COR-L47 (cell line): ENCODE measurements around the gene PHKB.
"Not testable (repeated sequence)": the region's sequence is repeated elsewhere in the genome, so short reads cannot be mapped to it uniquely, and the experiment has no call there.

Experiments used
- DNase-seq: peaks from one replicate; lab custom pipeline; 2025; lab: John Stamatoyannopoulos, UW

The PHKB gene

DNA sequence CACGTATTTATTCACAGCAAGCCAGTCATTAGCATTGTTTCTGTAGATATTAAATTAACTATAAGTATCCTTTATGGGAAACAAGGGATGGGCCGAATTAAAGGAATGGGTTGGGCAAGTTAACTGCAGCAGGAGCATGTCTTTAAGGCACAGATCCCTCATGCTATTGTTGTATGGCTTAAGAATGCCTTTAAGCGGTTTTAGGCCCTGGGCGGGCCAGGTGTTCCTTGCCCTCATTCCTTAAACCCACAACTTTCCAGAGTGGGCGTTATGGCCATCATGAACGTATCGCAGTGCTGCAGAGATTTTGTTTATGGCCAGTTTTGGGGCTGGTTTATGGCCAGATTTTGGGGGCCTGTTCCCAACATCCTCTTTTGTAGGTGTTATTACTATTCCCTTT is 9.1 kb downstream of the PHKB start:
- DNase-seq = no peak

DNA sequence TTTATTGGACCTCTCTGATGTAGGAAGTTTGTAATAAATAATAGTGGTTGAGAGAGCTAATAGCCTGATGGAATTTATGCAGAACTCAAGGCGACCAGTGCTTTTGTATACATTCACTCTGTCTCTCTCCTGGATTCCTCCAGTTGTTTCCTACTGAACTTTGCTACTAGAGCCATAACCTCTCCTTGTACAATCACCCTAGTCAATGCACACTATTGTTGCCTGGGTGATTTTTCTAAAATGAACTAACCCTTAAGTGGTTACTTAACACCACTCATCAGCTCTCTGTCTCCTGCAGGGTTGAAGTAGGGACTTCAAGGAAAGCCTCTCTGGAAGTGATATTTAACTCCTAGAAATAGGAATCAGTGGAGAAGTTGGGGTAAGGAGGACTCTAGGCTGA is 9.7 kb downstream of the PHKB start:
- no peak for DNase-seq

DNA sequence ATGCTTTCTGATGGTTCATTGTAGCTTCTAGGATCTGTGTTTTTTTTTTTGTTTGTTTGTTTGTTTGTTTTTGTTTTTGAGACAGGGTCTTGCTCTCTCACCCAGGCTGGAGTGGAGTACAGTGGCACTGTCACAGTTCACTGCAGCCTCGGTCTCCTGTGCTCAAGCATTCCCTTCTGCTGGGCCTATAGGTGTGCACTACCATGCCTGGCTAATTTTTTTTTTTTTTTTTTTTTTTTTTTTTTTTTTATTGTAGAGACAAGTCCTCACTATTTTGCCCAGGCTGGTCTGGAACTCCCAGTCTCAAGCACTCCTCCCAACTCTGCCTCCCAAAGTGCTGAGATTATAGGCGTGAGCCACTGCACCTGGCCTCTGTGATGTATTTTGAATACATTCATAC is 11.9 kb downstream of the PHKB start:
- DNase-seq = not testable (repeated sequence)

DNA sequence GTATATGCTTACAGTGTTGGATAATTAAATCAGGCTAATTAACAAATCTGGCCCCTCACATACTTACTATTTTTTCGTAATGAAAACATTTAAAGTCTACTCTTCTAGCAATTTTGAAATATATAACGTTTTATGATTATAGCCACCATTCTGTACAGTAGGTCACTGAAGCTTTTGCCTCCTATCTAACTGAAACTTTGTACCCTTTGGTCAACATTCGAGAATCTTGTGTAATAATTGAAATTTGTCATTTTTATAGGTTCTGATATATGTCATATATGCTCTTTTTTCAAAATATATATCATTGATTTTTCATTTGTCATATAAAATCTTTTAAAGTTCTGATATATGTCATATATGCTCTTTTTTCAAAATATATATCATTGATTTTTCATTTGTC is 12.7 kb downstream of the PHKB start:
- DNase-seq = no peak

DNA sequence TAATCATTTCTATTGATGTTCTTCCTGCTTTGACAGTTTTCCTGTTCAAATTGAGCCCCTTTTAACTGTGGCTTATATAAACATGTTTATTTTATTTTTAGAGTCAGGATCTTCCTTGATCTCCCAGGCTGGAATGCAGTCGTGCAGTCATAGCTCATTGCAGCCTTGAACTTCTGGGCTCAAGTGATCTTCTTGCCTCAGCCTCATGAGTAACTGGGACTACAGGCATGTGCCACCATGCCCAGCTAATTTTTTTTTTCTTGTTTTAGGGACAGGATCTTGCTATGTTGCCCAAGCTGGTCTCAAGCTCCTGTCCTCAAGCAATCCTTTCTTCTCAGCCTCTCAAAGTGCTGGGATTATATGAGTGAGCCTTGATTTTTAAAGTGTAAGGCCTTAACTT is 14.7 kb downstream of the PHKB start:
- no peak for DNase-seq

DNA sequence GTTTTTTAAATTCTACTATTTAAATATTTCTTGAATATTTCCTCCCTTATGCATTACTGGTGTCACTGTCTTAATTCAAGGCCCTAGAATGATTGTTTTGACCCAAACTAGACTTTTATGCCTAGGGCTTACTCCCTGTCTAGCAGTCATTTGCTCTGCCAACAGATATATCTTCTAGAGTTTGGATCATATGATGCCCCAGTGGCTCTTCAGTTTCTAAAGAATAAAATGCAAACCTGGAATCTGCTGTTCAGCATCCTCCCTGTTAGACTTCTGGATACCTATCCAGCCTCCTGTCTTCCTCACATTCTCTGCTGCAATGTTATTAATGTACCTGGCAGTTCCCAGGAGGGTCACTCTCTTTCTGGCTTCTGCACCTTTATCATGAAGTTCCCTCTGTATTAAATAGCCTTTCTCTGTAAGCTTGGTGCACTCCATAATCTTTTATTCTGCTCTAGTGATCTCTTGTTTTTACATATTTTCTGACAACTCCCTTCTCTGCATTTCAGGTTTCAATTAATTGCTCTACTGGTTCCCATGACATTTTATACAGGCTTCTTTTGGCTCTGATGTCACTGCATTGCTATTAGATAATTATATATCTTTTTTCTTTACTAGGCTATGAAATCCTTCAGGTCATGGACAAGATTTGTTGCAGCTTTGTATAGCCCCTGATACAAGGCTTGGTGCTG is 15.7 kb downstream of the PHKB start:
- DNase-seq = no peak

DNA sequence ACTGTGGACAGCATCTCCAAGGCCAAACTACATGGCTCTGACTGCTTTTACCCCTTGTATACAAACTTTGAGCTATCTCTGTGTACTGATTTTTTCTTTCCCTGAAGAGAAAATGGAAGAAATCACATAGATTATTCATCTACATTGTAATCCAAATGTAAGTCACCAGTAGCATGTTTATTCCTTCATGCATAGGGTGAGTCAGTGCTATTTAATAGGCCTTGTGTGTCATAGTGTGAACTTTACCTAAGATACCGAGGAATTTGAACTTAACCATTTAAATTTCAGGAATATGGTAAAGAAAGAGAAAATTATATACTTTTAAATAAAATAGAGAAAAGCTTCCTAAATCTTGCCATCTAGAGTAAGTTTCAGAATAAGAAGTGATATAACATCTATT is 16.5 kb downstream of the PHKB start:
- DNase-seq = no peak

DNA sequence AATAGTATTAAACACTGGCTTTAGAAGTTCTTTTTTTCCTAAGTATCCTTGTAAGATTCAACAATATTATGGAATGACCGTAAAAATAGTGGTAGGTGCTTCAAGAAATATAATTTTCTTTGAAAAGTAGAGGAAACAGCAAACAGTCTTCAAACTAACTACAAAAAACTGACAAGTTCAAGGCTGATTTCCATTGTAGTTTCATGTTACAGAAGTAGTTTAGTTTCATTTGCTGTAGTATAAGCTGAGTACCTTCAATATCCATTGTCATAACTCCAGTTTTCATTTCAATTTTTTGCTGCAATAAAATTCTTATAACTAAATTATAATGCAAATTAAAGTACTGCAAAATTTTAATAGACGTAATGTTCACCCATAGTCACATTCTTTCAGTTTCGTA is 19.3 kb downstream of the PHKB start:
- no peak for DNase-seq

DNA sequence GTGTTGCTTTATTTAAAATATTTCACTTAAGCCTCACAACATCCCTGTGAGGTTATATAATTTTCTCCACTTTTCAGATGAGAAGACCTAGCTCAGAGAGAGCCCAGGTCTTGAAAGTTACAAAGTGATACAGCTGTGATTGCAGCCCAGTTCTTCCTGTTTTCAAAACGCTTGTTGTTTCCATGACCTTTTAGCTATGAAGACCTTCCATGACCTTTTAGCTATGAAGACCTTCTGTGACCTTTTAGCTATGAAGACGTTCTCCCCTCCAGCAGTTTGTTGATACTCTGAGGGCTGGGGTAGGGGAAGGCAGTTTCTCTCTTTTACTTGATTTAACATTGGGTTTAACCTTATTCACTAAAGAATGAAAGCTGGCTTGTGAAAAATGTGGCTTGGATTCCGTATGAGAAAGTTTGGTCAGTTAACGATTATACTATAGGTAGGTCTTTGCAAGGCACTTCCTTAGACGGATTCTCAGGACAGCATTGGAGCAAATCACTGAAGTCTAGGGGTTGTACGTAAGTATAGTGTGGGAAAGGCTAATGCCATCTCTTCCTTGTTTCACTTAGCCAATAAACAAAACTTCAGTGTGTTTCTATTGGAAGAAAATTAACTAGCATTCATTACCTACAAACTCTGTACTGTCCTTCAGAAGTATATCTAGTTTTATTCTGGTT is 20.7 kb downstream of the PHKB start:
- DNase-seq = no peak

DNA sequence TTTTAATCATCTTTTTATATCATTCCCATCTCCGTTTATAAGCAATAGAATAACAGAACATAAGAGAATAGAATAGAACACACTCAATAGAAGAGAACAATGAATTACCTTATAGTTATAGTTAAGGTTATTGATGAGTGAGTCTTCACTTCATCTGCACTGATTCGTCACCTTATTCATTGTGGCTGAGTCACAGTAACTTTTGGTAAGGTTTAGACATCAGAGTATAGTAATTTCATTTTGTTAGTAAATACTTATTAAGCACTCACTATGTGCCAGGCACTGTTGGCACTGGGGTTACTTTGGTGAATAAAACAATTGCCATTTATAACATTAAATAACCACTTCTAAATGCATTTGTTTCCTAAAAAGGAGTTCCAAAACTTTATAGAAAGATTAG is 22.5 kb downstream of the PHKB start:
- no peak for DNase-seq

DNA sequence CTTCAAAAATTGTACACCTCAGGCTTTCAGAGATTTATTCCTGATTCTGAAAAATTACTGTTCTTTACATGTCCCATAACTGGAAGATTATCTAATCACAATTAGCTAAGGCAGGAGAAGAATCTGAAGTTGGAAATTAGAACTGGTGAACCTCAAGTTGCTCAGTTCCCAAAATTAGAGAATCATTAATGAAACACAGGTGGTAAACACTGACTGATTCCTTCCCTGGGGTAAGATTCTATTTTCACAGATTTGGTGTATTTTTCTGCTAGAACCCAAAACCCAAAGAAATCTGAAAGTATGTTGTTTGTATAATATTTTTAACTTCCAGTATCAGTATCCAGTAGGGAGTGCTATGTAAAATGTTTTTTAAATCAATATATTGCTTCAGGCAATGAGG is 25.7 kb downstream of the PHKB start:
- DNase-seq = no peak

DNA sequence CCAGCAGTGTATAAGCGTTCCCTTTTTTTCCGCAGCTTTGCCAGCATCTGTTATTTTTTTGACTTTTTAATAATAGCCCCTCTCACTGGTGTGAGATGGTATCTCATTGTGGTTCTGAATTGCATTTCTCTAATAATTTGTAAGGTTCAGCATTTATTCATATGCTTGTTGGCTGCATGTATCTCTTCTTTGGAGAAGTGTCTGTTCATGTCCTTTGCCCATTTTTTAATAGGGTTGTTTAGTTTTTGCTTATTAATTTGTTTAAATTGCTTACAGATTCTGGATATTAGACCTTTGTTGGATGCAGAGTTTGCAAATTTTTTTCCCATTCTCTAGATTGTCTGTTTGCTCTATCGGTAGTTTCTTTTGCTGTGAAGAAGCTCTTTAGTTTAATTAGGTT is 26.9 kb downstream of the PHKB start:
- no peak for DNase-seq

DNA sequence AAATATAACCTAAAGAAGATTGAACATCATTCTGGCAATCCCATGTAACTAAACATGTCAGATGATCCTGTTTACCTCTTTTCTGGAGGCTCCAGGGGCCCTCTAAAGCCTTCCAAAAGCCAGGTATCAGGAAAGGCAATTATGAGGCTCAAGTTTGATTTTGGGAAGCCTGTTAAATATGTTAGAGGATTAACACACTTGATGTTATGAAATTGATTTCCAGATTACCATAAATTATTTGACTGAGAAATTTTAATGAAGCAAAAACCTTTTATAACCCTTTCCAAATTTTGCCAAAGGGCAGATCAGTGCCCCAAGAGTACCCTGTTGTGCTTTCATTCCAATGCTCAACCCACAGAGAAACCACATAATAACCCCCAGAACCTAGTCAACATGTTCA is 29.3 kb downstream of the PHKB start:
- DNase-seq = no peak

DNA sequence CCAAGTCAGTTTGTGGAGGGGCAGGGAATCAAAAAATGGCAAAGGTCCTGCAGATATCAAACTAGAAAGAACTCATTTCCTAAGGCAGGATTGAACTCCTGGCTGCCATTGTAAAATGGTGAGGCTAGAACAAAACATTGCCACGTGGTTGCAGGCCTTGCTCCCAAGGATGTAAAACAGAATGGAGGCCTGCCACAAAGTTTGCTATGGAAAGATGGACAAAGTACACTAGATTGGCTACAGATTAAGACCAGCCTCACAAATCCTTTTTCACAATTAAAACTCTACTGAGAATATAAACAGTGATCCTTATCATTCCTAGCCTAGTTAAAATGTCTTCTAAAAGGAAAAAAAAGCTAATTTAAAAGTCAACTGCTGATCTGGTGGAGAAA is 30.9 kb downstream of the PHKB start:
- DNase-seq = no peak

DNA sequence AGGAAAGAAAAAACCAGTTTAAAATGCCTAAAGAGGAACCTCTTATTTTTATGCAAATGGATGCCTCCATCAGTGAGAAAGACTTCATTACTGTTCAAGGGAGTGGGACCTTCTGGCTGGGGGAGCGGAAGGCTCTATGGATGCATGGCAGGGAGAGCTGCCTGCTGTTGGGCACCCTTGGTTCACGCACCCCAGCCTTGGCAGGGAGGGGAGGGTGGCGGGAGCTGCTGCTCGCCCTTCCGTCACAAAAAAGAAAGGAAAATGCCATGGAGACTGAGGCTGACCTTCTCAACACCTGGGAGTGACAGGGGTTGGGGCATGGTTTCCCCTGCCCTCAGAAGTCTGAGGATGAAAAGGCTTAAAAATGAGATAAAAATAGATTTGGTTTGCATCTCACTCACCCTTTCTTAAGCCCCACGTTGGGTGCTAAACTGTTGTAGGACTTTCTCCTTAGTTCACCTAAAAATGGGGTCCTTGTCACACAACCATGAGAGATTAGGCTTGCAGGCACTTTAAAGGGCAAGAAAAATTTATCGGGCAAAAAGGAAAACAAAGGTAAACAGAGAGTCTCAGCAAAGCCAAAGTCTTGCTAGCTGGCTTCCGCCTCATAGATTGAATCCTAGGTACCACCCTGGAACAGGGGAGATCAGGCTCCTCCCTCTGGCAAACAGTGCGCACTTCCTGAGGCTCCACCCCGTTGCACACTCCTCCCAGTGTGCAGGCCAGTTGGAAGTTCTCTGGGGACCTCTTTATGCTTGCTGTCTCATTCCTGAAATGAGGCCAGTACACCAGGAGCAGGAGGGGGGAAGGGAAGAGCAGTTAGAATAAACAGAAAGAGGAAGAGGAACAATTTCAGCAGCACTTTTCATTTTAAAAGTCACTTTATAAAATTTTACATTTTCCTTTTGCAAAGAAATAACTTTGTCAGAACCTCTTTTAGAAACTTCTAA is 31.6 kb downstream of the PHKB start:
- no peak for DNase-seq

DNA sequence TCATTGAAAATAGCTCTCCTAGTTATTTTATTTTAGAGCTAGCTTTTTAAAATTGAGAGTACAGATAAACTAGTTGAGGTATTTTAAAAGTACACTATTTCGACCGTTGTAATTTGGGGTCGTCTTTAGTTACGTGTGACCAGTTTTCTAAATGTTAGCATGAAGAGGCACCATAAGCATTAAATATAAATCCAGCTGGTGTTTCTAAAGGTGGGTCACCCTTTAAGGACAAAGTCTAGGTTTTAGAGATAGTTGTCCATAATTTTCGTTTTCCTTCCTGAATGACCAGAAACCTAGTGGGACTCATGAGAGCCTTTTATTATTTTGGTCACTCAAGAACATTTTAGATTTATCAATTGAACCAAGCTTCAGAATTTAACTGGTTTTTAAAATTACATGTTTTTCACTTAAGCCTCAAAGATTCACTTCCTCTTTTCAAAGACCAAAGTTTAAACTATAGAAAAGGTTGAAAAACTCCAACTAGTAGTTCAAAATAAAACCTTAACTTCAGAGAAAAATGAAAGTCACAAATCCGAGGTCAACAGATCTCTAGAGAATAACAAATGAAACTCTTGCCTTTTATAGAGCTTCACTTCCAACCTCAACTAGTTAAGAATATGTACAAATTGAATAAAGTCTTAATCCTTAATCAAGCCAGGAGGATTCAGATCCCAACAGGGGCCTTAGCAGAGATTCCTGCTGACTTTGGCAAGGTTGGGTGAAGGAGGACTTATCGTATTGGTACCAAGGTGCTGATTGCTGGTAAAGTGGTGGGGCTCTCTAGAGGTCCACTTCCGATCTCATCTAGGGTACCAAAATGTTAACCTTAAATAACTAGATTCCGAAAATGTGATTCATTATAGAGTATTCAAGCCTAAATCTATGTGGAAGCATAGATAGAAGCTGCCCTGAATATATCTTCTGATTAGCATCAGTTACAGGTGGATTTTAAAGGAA is 32.5 kb downstream of the PHKB start:
- no peak for DNase-seq

DNA sequence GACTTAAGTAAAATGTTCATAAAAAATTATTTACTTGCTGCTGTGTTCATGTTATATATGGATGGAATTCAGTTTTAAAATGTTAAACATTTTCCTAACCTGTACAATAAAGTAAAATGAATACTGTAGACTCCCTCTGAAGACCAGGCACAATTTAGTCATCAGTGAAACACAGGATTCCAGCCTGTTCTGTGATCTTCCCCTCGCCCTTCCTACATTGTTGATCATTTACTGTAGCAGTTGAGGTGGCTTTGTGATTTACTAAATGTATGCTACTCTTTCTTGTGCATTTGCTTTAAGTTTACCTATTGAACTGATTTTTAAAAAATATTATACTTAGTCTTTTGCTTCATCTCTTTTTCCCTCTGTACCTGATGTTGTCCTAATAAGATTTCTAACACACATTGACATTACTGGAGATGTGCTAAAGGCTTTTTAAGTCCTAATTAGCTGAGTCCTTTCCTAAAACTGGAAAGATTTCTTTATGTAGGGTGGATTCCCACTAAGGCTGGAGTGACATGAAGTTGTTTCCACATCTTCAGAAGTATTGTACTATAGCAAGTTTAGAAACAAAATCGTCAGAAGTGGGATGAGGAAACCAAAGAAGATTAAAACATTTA is 38.1 kb downstream of the PHKB start:
- no peak for DNase-seq

DNA sequence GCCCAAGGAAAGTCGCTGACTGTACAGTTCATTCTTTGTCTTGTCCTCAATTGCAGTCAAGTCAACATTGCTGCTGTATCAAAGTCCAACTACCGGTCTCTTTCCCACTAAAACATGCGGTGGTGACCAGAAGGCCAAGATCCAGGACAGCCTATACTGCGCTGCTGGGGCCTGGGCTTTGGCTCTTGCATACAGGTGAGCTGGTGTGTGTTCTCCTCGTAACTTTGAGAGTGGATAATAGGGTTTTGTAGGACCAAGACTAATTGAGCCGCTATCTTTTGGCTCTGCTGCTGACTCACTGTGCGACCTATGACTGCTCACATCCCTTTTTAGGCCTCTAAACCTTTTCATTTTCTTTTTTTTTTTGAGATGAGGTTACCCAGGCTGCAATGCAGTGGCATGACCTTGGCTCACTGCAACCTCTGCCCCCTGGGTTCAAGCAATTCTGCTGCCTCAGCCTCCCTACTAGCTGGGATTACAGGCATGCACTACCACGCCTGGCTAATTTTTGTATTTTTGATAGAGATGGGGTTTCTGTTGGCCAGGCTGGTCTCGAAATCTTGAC is 38.7 kb downstream of the PHKB start:
- no peak for DNase-seq

DNA sequence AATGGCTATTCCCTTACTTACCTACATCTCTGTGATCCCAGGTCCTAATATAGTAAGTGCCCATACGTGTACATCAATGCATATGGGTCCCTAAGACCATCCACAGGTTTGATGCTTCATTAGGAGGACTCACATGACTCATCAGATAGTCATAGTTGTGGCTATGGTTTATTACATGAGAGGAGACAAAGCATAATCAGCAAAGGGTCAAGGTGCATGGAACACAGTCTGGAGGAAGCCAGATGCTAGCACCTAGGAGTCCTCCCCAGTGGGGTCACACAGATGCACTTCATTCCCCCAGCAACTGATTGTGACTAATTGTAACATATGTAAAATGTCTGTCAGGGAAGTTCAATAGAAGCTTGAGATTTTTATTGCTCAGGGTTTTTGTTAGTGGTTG is 42.8 kb downstream of the PHKB start:
- no peak for DNase-seq

DNA sequence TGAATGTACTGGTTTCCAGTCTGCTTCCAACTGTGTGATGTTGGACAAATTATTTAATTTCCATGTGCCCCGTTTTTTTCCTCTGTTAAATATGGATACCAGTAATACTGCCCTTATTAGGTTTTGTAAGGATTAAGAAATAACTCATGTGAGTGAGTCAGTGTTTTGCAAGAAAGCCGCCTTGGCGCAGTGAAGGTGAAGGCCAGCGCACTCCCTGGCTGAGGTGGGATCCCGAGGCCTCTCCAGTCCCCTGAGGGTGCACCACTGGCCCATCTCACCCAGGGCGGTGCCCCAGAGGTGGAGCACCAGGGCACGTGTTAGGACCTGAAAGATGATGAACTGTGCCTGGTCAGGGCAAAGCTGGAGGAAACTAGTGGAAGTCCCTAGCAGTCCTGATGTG is 43.5 kb downstream of the PHKB start:
- no peak for DNase-seq

DNA sequence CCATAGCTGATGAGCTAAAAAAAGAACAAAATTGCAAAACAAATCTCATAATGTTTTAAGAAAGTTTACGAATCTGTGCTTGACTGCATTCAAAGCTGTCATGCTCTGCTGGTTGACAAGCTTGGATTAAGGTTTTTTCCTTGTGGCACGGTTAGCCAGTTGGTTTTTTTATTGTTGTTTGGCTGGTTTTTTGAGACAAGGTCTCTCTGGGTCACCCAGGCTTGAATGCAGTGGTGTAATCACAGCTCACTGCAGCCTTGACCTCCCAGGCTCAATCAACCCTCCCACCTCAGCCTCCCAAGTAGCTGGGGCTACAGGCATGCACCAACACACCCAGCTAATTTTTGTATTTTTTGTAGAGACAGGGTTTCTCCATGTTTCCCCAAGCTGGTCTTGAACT is 45.7 kb downstream of the PHKB start:
- DNase-seq = no peak
